ENCODE data around the gene BNC2.

BNC2 gene

DNA sequence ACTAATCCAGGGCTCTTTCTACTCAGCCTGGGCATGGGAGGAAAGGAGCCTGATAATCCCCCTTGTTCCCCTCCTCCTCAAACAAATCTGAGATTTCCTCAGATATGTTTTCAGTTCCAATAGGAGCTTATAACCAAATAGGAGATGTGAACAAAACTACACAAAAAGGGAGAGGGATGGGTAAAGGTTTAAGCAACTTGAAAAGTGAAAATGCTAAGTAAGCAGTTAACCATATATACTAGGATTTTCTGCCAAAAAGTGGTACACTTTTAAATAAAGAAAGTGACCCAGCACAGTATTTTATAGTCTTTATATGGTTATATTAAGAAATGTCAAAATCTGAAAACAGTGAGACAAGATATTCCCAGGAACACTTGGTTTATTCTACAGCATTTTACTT, 275.7 kb downstream of the BNC2 start:
- DNase-seq (ENCODE audit: low read depth): no peak

DNA sequence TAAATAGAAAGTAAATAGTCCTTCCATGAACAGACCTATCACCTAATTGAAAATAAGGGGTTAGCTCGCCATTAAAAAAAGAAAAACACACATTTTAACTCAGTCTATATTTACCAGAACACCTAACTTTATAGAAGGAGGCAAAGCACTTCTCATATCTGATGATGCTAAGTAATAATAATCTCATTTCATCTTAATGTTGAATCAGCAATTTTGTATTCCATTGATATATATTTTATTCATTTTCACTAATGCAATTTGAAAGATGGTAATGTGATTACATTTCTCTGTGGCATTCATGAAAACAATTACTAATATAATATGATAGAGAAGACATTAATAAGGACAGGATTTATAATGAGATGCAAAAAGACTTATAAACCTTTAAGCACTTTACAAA, 276.7 kb downstream of the BNC2 start:
- DNase-seq (ENCODE audit: low read depth): no peak

DNA sequence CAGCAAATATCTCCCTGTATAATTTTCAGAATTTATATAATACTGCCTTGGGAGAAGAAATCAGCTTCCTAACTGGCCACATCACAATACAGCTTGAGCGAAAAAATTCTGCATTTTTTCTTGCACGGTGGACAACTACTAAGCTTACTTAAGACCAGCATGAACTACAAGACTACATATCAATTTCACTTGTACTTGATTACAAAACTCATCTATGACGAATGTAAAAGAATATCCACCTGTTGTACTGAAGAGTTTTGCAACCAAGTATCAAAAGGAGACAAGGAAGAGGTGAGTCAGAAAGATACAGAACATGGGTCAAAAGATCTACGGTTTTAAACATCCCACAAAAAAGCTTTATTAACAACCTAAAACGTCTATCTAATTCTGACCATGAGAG, 279.4 kb downstream of the BNC2 start:
- no peak for DNase-seq (ENCODE audit: low read depth)

DNA sequence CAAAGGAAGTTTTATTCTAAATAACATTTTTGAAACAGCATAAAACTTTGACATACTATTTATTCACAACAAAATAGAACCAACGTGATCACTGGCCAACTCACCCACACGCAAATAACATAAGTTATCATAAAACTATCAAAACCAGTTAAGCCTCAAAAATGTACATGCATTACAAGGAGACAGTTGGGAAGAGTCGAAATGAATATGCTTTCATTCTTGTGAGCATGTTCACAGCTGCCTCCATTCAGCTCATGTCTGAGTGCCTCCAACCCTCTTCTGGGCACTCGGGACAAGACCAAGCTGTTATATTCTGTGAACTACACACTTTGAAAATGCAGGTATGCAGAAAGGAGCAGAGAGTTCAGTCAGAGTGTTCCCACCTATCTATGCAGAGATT, 284.9 kb downstream of the BNC2 start:
- DNase-seq (ENCODE audit: low read depth): no peak

DNA sequence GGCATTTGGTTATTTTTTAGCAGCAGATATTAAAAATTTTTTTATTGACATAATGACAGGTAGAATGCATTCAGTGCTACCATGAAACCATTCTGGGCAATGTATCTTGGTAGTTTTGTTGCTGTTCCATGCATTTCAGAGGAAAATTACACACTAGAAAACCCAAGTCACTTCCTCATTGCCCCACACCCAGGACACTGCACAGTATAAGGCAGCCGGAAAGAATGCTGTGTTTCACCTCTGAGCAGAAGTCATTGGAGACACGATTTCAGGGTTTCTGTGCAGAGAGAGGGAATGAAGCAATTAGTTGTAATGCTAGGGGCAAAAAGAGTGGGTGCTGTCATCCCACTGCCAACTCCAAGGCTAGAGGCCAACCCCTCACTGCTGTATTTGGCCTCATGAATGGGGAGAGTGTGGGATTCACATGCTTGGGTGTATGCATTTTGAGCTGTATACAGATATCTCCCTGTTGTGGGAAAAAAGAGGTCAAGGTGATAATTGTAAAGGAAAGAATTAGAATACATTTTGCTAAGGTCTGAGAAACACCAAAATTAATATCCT, 290.5 kb downstream of the BNC2 start:
- DNase-seq (ENCODE audit: low read depth): no peak

DNA sequence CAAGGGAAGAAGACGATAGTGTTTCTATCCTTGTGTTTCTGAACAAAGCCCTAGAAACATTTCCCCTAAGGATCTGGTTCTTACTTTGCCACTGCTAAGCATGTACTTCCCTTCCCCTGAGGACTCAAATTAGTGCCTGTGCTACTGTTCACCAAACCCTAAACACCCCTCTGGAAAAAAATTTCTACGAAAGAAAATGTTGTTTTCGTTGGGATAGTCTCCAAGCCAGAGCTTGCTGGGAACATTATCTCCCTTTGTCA, 294.6 kb downstream of the BNC2 start:
- no peak for DNase-seq (ENCODE audit: low read depth)

DNA sequence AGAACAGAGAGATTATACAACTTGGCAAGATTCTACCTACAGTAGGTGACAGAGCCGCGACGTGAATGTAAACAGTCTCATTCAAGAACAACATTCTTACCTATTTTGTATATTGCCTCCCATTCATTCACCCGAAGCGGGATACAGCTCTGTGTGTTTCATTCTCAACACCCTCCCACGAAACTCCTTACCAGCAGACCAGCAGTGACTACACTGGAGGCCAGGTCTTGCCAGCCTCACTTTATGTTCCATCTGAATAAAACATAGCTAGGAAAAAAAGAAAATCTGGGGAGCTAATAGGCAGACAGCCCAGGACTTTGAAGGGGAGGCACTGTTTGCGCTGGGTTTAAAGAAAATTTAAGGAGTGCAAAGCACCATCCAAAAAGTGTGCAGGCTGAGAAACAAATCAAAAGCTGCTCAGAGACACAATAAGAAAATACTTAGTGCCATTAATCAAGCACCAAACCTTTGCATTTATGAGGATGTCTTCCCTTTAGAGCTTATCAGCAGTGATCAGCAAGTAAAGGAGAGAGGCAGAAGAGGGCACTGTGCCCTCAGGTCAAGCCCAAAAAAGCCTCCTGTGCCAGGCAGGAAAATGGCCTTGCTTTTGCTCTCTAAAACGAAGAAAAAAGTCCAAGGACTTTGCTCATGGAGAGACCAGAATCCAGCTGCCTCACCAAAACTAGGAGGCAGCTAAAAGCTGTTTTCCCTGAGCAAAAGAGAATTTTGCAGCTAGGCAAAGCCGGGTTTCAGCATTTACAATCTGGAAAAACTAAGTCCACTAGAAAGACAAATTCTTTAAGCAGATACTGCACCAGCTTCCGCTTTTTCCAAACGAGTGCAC, 295.1 kb downstream of the BNC2 start:
- DNase-seq (ENCODE audit: low read depth): no peak

DNA sequence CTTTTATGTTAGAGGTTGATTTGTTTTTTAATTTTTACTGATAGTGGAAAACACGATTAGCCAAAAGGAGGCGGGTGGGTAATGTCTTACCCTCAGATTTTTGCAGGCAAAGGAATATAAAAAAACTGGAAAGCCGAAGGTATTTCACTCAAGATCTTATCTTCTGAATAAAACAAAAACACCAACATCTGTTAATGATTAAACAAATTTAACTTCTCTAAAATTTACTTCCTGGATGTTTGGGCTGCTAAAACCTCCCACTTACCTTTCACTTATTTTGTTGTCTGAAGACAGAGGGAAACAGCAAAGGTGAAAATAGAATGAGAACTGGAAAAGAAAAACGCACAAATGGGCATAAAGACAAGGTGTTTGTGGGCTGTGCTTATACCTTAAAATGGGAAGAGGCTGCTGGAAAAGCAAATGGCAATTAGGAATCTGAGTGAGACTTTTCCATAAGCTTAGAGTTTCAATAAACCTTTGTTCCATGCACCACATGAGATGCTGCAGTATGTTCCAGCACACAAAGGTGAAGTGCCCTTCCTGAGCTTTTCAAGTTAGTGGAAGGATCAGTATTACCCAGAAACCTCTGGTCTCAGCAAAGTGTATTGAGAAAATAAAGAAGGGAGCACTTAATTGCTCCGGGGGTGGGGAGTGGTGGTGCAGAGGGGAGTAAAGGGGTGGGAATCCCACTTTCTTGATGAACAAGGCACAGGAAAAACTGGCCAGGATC, 298.3 kb downstream of the BNC2 start:
- DNase-seq (ENCODE audit: low read depth): no peak

DNA sequence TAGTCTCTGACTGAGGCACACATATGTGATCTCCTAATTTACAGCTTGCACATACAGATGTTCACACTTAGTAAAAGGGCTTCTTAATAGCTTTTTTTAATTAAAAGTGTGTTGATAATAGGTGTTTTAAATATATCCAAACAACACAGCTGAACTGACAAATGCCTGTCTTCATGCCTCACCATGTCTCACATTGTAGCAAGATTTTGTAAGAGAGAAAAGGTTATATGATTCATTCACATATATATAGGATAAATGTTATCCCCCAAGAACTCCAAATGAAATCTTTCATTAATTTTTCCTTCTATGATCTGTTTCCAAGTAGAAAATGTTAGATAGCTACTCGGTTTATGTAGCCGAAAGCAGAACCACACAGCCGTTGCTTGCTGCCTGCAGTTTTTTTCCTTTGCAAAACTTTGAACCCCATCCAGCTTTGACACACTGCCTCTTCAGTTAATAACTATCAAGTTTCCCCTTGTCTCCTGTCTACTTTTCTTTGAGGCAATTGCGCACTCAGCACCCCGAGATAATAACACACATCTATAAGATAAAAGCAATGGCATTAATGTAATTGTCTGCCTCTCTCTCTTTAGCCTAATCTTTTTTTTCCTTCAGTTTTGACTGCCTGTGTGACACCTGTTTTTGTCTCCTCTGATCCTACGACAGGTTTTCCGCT, 299.2 kb downstream of the BNC2 start:
- no peak for DNase-seq (ENCODE audit: low read depth)

DNA sequence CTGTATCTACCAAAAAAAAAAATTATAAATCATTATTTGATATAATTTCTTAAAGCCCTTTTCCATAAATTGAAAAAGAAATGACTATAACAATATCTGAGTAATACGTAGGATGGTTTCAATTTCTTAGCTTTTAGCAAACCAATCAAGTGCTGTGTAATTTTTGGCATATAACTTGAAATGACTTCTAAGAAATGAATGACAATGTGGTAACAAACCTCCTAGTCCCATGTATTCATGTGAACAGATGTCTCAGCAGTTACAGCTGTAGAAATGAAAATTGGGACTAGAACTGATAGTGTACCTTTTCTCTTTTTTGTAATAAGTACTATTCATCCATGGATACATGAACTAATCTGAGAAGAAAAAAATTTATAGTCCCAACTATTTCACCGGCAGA, 307.0 kb downstream of the BNC2 start:
- DNase-seq (ENCODE audit: low read depth): no peak

DNA sequence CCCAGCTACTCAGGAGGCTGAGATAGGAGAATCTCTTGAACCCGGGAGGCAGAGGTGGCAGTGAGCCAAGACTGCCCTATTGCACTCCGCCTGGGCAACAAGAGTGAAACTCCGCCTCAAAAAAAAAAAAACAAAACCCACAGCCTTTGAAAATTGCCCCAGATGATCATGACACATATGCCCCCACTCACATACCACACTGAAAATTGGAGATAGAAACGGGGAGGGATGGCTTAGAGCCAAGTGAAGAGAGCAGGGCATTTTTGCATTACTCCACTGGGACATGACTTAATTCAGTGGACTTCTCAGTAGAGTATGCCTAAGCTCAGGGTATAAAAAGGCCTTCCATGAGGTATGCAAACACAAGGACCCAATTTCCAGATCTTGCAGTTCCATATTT, 309.3 kb downstream of the BNC2 start:
- DNase-seq (ENCODE audit: low read depth): no peak

DNA sequence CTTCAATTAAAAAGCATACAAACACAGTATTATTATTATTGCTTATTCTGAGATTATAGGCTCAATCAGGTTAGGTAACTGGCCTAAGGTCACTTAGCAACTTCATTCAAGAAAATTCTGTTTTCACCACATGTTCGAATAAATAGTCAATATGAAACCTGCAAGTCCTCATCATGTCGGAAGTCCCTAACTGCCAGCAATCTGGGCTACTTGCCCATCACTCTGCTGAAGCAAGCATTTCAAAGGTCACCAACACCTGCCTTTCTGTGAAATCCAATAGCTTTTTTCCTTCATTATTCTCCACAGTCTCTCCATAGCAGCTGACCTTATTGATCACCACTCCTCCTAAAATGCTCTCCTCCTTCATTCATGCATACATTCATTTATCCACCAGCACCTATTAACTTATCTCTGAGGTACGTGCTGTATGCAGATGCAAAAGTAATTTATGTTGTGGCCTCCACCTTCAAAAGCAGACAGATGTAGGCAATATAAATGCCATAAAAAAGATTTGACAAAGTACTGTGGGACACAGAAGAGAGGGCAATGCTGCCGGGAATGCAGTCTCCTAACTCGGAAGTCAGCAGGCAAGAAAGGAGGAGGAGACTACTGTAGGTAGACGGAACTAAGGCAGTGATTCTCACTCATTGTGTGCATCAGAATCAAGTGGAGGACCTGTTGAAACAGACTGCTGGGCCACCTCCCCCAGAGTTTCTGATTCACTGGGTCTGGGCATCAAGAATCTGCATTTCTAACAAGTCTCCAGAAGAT, 310.9 kb downstream of the BNC2 start:
- DNase-seq (ENCODE audit: low read depth): no peak

DNA sequence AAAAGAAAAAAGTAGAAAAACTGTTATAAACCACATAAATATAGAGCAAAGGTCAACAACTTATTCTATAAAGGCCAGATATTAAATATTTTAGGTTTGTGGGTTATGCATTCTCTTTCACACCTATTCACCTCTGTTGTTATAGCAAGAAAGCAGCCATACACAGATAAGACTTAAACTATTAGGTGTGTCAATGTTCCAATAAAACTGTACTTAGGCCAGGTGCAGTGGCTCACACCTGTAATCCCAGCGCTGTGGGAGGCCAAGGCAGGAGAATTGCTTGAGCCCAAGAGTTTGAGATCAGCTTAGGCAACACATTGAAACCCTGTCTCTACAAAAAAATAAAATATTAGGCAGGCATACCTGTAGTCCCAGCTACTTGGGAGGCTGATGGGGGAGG, 314.7 kb downstream of the BNC2 start:
- no peak for DNase-seq (ENCODE audit: low read depth)

DNA sequence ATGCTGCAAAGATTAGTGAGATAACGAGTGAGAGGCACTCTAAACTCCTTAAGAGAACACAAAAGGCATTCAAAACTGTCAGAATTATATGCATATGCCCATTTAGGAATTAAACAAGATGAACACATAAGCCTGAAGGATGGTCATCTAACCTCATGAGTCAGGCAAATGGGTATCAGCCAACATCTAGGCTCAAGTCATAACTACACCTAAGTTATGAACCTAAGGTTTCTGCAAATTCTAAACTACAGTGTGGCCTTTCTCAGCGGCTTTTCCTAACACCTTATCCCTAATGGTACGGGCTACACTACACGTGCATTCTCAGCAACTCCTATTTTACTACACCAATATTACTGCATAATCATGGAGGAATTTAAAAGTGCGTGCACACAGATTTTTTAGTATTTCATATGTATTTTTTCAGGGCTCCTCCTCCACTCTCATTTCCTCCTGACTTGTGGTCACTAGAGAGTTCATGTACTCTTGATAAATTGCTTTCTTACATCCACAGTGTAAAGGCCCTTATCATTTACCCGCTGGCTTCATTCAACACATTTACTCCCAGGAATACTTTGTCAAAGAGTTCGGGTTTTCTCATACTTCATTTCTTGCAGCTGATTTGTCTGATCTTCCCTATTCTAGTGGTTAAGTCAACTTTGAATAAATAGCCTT, 316.5 kb downstream of the BNC2 start:
- DNase-seq (ENCODE audit: low read depth): no peak

DNA sequence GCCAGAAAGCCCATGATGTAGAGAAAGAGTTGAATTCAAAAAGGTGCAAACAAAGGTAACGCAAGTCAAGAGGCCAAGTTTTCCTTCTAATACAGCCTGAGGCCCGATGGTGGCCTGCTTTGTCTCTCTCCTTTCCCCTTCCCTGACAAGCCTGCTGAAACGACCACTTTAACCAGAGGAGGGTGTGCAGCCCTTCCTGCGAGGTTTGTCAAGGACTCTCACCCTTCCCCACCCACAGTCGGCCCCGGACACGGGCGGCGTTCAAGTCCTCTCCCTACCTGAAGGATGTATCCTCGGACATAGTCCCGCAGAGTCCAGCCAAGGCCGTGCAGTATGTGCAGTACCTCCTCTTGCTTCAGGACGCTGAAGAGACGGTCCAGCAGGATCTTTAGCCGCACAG, 318.2 kb downstream of the BNC2 start:
- no peak for DNase-seq (ENCODE audit: low read depth)

DNA sequence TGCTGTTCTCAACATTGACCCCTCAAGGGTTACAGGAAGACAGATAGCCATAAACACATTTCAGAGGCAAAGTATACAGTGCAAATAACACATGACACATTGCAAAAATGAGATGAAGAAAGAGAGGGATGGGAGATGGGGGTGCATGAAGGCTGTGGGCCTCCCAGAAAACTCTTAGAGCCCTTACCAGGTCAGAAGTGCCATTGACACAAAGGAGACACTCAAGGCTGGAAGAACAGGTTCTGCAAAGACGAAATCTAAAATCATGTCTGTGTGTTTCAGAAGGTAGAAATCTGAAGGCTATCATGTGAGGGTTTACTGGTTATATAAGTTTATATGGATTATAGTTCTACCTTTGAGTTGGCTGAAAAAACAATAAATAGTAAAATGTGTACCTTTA, 318.8 kb downstream of the BNC2 start:
- DNase-seq (ENCODE audit: low read depth): no peak

DNA sequence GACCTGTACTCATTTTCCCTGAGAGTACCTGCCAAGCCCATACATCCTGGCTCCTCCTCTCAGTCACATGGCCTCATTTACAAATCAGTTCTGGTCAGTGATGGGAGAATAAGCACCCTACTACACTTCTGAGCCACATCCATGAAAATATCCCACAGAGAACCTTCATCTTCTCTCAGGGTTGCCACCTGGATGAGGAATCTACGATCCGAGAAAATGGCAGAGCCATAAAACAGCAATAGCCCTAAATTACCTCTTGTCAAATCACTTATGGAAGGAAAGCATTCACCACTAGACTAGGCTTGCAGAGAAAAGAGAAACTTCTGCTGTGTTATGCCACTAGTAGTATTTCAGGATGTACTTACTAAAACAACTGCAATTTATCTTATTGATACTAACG, 324.8 kb downstream of the BNC2 start:
- DNase-seq (ENCODE audit: low read depth): no peak

DNA sequence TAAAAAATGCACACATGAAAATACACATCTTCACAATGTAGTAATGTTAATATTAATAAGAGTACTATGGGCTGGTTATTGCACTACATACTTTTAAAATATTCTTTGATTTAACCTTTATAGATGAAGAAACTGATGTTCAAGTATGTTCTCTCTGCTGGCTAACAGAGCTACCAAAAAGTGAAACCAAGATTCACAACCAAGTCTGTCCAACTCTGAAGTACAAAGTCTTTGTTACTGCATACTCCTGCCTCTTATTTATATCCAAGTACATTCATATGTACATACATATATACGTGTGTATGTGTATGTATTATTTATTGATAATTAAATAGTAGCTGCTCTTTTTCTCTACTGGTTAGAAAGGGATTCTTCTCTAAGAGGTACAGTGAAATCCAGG, 325.6 kb downstream of the BNC2 start:
- no peak for DNase-seq (ENCODE audit: low read depth)

DNA sequence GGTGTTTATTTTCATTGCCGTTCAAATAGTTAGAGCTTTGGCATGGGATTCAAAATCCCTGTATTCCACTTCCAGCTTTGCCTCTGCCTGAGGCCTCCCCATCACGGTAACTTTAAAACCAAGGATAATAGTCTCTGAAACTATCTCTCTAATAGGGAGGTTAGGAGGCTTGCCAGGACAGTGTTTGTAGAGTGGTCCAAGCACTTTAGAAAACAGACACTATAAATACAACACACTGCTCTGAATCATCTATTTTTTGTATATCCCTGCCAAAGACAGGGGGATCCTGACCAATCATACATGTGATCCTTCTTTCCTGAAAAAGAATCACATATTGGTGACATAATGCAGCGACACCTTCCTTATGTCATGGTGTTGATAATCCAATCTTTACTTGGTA, 326.8 kb downstream of the BNC2 start:
- no peak for DNase-seq (ENCODE audit: low read depth)

DNA sequence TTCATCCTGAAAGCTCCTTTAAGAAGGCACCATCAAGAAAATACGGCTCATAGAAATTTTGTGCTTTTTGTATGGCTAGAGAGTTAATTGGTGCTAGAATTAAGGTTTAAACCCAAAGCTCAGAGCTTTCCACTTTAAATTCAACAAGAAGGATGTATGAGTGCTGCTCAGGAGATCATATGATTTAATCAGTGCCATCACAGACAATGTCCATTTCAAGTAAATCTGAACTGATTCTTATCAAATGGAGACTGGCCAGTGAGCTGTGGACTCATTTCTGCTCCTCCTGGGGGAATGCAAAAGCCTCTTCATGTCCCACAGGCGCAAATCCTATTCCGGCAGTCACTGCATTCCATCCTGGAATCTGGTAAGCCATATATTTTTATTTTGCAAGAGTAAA, 327.2 kb downstream of the BNC2 start:
- no peak for DNase-seq (ENCODE audit: low read depth)

DNA sequence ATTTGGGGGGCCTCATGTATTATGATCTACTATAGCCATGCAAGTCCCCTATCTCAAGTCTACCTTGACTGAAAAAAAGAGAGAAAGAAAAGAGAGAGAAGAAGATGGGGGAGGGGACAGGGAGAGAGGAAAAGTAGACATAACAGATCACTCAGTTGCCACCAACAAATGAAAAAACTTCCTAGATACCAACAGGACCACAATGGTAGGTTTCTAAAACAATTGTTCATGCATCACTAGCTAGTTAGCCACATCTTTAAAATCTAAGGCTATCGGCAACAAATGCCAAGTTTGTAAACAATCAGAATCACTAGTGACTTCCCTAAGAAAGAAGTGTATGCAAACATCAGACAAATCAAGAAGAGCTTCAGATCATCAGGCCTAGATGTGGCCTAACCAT, 328.2 kb downstream of the BNC2 start:
- no peak for DNase-seq (ENCODE audit: low read depth)

Data from stimulated activated CD8-positive, alpha-beta memory T cell treated with anti-CD3 and anti-CD28 coated beads, Interleukin-12 subunit alpha, Interleukin-12 subunit beta, amount 100 ng/mL, for 4 hours (primary cell).